Measurements from ENCODE around the gene ELN. TPM values are rescaled to one million over a fixed set of nuclear protein-coding genes. Genes with fewer than 3 reads are reported as not detected.

Gene ELN
- total RNA-seq (2012; rRNA removed) (1.9 and 2.2 TPM in 2 replicates), polyA plus RNA-seq (2012; rRNA removed) (14.3 and 15.3 TPM in 2 replicates), Bru-seq, nascent RNA (percentile 19 among the genes with signal in this experiment), BruChase-seq, experiment 1, labeled RNA remaining after a 6-hour chase (percentile 35 among the genes with signal in this experiment), BruChase-seq, experiment 2, labeled RNA remaining after a 2-hour chase (percentile 28 among the genes with signal in this experiment)
- 9.6 and 12.3 TPM in 2 replicates for polyA plus RNA-seq (2012; cell fraction: cytosol; rRNA removed)
- 5.9 and 15.2 TPM in 2 replicates for polyA plus RNA-seq (2012; cell fraction: nucleus; rRNA removed; ENCODE audit: low replicate concordance)
- long read RNA-seq, partial matches to known transcripts = 1 of 5 reads
- long read RNA-seq, other reads (novel, unspliced or antisense) = 4 of 5 reads

DNA sequence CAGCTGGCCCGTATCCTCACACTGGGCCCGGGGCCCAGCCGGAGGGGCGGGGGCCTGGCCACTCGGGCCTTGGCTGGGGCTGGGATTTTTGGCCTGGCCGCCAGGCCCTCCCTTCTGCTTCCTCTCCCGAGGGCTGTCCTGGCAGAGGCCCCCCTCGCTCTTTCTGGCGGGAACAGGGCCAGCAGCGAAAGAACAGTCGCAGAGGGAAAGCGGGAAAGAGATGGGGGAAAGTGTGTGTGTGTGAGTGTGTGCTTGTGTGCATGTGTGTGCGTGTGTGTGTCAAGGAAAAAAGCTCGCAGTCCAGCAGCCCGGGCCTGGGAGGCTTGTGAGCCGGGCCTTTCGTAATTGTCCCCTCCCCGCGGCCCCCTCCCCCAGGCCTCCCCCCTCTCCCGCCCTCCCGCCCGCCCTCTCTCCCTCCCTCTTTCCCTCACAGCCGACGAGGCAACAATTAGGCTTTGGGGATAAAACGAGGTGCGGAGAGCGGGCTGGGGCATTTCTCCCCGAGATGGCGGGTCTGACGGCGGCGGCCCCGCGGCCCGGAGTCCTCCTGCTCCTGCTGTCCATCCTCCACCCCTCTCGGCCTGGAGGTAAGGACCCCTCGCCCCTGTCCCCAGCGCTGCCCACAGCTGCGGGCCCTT is at the start of gene ELN:
Gene ELN, plus strand, starts transcription at position 491 of the 638 bp plus-strand sequence. Its CDS starts 15 bp downstream, at position 506.
- peak within 1 kb of the TSS; percentile 72 for H4K91ac ChIP-seq (ENCODE audit: insufficient read depth, low read depth, low read length)
- no peaks in the 10 kb centered on the region for H4K20me1 ChIP-seq (ENCODE audit: insufficient read depth, low read length)
- H3K56ac ChIP-seq (ENCODE audit: extremely low read depth, insufficient read depth, low read length) = no peak within 1 kb of the TSS; the same call in 1 of the 2 replicates
- no TSS peak for BruUV-seq (replicated peaks)
- dilution Hi-C loops (cut with HindIII; ENCODE audit: low sequenced_read_pairs, unreplicated experiment) = no loop called here
- H3K4me2 ChIP-seq (ENCODE audit: low read depth, low read length) = peak within 1 kb of the TSS; percentile 78
- H3K4me3 ChIP-seq (ENCODE audit: insufficient read depth, low read depth, low read length) = peak within 1 kb of the TSS; percentile 25
- H3K27ac ChIP-seq (ENCODE audit: insufficient read depth, low read length) = peak within 1 kb of the TSS; percentile 77
- CTCF ChIA-PET = interaction anchor here (0.9 to 1.4 kb wide), 3 partner anchors 32 to 158 kb away, joined by 3 to 7 read pairs (median 5); no protein-coding TSS in a partner anchor
- no peaks in the 10 kb centered on the region for H3K27me3 ChIP-seq (ENCODE audit: control insufficient read depth, insufficient read depth, low read length)
- no peak within 1 kb of the TSS for H2BK5ac ChIP-seq (ENCODE audit: low read depth, low read length, poor library complexity, severe bottlenecking)
- H3K23ac ChIP-seq (ENCODE audit: low read depth, low read length) = peak within 1 kb of the TSS; percentile 34
- peak within 1 kb of the TSS; percentile 56 for H2BK20ac ChIP-seq (ENCODE audit: low read depth, low read length)
- peak within 1 kb of the TSS; percentile 85 for H2BK120ac ChIP-seq (ENCODE audit: low read depth, low read length)
- H3K9me3 ChIP-seq (ENCODE audit: control insufficient read depth, insufficient read depth, low read length) = no peaks in the 10 kb centered on the region
- 37% methylated on average over 6 of the region's 39 CpGs; no CpG with 5 or more reads in 1 of the 2 experiments for WGBS, 2 experiments (ENCODE audit: extremely low coverage in 2 of 2, insufficient read length in 1 of 2)
- H3K14ac ChIP-seq (replicated peaks; ENCODE audit: low read depth, low read length) = no peak within 1 kb of the TSS; the same call in 1 of the 2 replicates
- H3K18ac ChIP-seq (ENCODE audit: low read depth, low read length) = peak within 1 kb of the TSS; percentile 66; the same call in 1 of the 2 replicates
- in situ Hi-C loops (cut with MboI; ENCODE audit: low sequenced_read_pairs) = no loop called here
- H2AFZ ChIP-seq (replicated peaks; ENCODE audit: low read length, poor library complexity) = peak within 1 kb of the TSS; percentile 81
- TF ChIP-seq MXI1 (IDR thresholded peaks at IDR 0.05; ENCODE audit: borderline replicate concordance, low read depth, low read length) = no peak
- TF ChIP-seq NFE2L2 (IDR thresholded peaks at IDR 0.05; ENCODE audit: low read depth, low read length) = no peak
- no peak for TF ChIP-seq MAFK (IDR thresholded peaks at IDR 0.05; ENCODE audit: low read depth, low read length)
- TF ChIP-seq CEBPB (IDR thresholded peaks at IDR 0.05; ENCODE audit: low read depth, low read length) = no peak
- TF ChIP-seq, protein P1, sequence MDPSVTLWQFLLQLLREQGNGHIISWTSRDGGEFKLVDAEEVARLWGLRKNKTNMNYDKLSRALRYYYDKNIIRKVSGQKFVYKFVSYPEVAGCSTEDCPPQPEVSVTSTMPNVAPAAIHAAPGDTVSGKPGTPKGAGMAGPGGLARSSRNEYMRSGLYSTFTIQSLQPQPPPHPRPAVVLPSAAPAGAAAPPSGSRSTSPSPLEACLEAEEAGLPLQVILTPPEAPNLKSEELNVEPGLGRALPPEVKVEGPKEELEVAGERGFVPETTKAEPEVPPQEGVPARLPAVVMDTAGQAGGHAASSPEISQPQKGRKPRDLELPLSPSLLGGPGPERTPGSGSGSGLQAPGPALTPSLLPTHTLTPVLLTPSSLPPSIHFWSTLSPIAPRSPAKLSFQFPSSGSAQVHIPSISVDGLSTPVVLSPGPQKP (IDR thresholded peaks at IDR 0.05; ENCODE audit: borderline replicate concordance, low read depth, low read length) = no peak
- no peak for TF ChIP-seq FOS (IDR thresholded peaks at IDR 0.05; ENCODE audit: low read depth, low read length)
- TF ChIP-seq, protein P2, sequence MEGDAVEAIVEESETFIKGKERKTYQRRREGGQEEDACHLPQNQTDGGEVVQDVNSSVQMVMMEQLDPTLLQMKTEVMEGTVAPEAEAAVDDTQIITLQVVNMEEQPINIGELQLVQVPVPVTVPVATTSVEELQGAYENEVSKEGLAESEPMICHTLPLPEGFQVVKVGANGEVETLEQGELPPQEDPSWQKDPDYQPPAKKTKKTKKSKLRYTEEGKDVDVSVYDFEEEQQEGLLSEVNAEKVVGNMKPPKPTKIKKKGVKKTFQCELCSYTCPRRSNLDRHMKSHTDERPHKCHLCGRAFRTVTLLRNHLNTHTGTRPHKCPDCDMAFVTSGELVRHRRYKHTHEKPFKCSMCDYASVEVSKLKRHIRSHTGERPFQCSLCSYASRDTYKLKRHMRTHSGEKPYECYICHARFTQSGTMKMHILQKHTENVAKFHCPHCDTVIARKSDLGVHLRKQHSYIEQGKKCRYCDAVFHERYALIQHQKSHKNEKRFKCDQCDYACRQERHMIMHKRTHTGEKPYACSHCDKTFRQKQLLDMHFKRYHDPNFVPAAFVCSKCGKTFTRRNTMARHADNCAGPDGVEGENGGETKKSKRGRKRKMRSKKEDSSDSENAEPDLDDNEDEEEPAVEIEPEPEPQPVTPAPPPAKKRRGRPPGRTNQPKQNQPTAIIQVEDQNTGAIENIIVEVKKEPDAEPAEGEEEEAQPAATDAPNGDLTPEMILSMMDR (conservative IDR thresholded peaks at IDR 0.05; ENCODE audit: low read depth, low read length) = no peak
- peak within 1 kb of the TSS; percentile 17 for H2AK9ac ChIP-seq (replicated peaks; ENCODE audit: low read depth, low read length, poor library complexity)
- peaks cover 7% of the 10 kb centered on the region for H3K9me1 ChIP-seq (ENCODE audit: insufficient read depth, low read length)
- peak within 1 kb of the TSS; percentile 75; the same call in 1 of the 2 replicates for H4K5ac ChIP-seq (ENCODE audit: low read depth, low read length)
- H3K4me1 ChIP-seq (ENCODE audit: control insufficient read depth, insufficient read depth, low read length) = peaks cover 35% of the 10 kb centered on the region
- DNase-seq (peak; percentile 43), ATAC-seq (ENCODE audit: low read depth) (no peak)
- no peaks in the 10 kb centered on the region for H3K36me3 ChIP-seq (ENCODE audit: control insufficient read depth, insufficient read depth, low read length)
- peak within 1 kb of the TSS; percentile 72 for H3K9ac ChIP-seq (ENCODE audit: low read depth, low read length)
- no peak within 1 kb of the TSS for H2BK15ac ChIP-seq (ENCODE audit: low read depth, low read length)
- peaks cover 0 to 10% of the 10 kb centered on the region in 2 experiments; a peak in 1 of 4 replicates for H3K79me1 ChIP-seq (ENCODE audit: low read depth in 1 of 2, low read length in 2 of 2)
- H4K8ac ChIP-seq (ENCODE audit: low read depth in 2 of 2, low read length in 2 of 2) = peak within 1 kb of the TSS; percentile 36 to 73; a peak in 2 of 4 replicates
- POLR2A ChIA-PET (ENCODE audit: unreplicated experiment) = no interaction called here
- H3K4ac ChIP-seq (ENCODE audit: low read depth, low read length) = peak within 1 kb of the TSS; percentile 77
- intact Hi-C loops (cut with micrococcal nuclease) = no loop called here
- peak within 1 kb of the TSS; percentile 41 for H2AK5ac ChIP-seq (ENCODE audit: low read depth, low read length)

Measured in IMR-90 (cell line).